Activated naive CD8-positive, alpha-beta T cell treated with anti-CD3 and anti-CD28 coated beads, Interleukin-2, amount 50 U/mL, for 24 hours (primary cell): ENCODE results near the gene ACP6.
"Not testable (repeated sequence)": the region's sequence is repeated elsewhere in the genome, so short reads cannot be mapped to it uniquely, and the experiment has no call there.

ENCODE experiments used
- ATAC-seq: fragments of 150-1000 bp; cut with Tn5 transposase; one replicate; pipeline ENCODE4 v1.10.0; 2021
- DNase-seq: peaks from one replicate; pipeline ENCODE4 v3.0.0; 2021
- H3K27ac Mint-ChIP-seq: one replicate; pipeline ENCODE4 v1.8.0; 2021; ENCODE audit warnings: mild to moderate bottlenecking, mixed read lengths
- H3K27me3 Mint-ChIP-seq: one replicate; pipeline ENCODE4 v1.8.0; 2021; ENCODE audit warnings: mixed read lengths
- H3K36me3 Mint-ChIP-seq: one replicate; pipeline ENCODE4 v1.8.0; 2021; ENCODE audit warnings: low read depth, mixed read lengths
- H3K4me1 Mint-ChIP-seq: one replicate; pipeline ENCODE4 v1.8.0; 2021; ENCODE audit warnings: mixed read lengths
- H3K4me3 Mint-ChIP-seq: one replicate; pipeline ENCODE4 v1.8.0; 2021; ENCODE audit warnings: mild to moderate bottlenecking, moderate library complexity, mixed read lengths
- H3K9me3 Mint-ChIP-seq: one replicate; pipeline ENCODE4 v1.8.0; 2021; ENCODE audit warnings: mixed read lengths

ACP6 gene

GRCh38 chr1:147670319-147671001, at the start of gene ACP6:
Gene ACP6, minus strand, starts transcription at chr1:147670524. Its CDS starts 476 bp downstream, at chr1:147670048.
- ATAC-seq (peak; percentile 99), DNase-seq (peak; percentile 87)
- Mint-ChIP-seq H3K4me3 (peak within 1 kb of the TSS; percentile 93), H3K27me3 (peaks cover 7% of the 10 kb centered on the region), H3K27ac (peak within 1 kb of the TSS; percentile 85), H3K9me3 (no peaks in the 10 kb centered on the region), H3K4me1 (peaks cover 21% of the 10 kb centered on the region), H3K36me3 (no peaks in the 10 kb centered on the region)

- Mint-ChIP-seq H3K27ac (no peak overlapping the region), H3K4me1 (no peaks in the 10 kb centered on the region), H3K4me3 (no peak overlapping the region), H3K27me3 (peaks cover 12% of the 10 kb centered on the region), H3K36me3 (no peaks in the 10 kb centered on the region), H3K9me3 (no peaks in the 10 kb centered on the region)
- DNase-seq, result no peak
- no peak for ATAC-seq
These were observed 49.4 kb upstream of the ACP6 start for GRCh38 chr1:147719711-147720225.

GRCh38 chr1:147719029-147719698, 48.8 kb upstream of the ACP6 start:
- Mint-ChIP-seq H3K27me3 (peaks cover 16% of the 10 kb centered on the region), H3K36me3 (no peaks in the 10 kb centered on the region), H3K9me3 (no peaks in the 10 kb centered on the region), H3K27ac (no peak overlapping the region), H3K4me1 (no peaks in the 10 kb centered on the region), H3K4me3 (no peak overlapping the region)
- DNase-seq (no peak), ATAC-seq (no peak)

- Mint-ChIP-seq H3K9me3 (no peaks in the 10 kb centered on the region), H3K27ac (no peak overlapping the region), H3K36me3 (no peaks in the 10 kb centered on the region), H3K4me3 (no peak overlapping the region), H3K27me3 (peaks cover 17% of the 10 kb centered on the region), H3K4me1 (no peaks in the 10 kb centered on the region)
- DNase-seq (no peak), ATAC-seq (no peak)
These were observed 47.4 kb upstream of the ACP6 start for GRCh38 chr1:147717706-147718097.

- Mint-ChIP-seq H3K36me3 (no peaks in the 10 kb centered on the region), H3K27ac (no peak overlapping the region), H3K4me3 (no peak overlapping the region), H3K4me1 (no peaks in the 10 kb centered on the region), H3K27me3 (peaks cover 17% of the 10 kb centered on the region), H3K9me3 (no peaks in the 10 kb centered on the region)
- no peak for ATAC-seq
- no peak for DNase-seq
These were observed 46.9 kb upstream of the ACP6 start for GRCh38 chr1:147717051-147717705.

GRCh38 chr1:147712605-147713004, 42.3 kb upstream of the ACP6 start:
- H3K9me3 Mint-ChIP-seq, result no peaks in the 10 kb centered on the region
- H3K4me3 Mint-ChIP-seq, result no peak overlapping the region
- no peaks in the 10 kb centered on the region for H3K36me3 Mint-ChIP-seq
- no peaks in the 10 kb centered on the region for H3K4me1 Mint-ChIP-seq
- H3K27ac Mint-ChIP-seq, result no peak overlapping the region
- peaks cover 18% of the 10 kb centered on the region for H3K27me3 Mint-ChIP-seq
- no peak for ATAC-seq
- no peak for DNase-seq

- Mint-ChIP-seq H3K4me3 (no peak overlapping the region), H3K27ac (no peak overlapping the region), H3K9me3 (no peaks in the 10 kb centered on the region), H3K27me3 (peaks cover 9% of the 10 kb centered on the region), H3K36me3 (no peaks in the 10 kb centered on the region), H3K4me1 (peaks cover 6% of the 10 kb centered on the region)
- peak; percentile 44 for DNase-seq
- ATAC-seq, result peak; percentile 89
These were observed 30.0 kb upstream of the ACP6 start for GRCh38 chr1:147700042-147701006.

- ATAC-seq, result no peak
- Mint-ChIP-seq H3K4me3 (no peak overlapping the region), H3K27ac (no peak overlapping the region), H3K9me3 (no peaks in the 10 kb centered on the region), H3K36me3 (no peaks in the 10 kb centered on the region), H3K27me3 (peaks cover 10% of the 10 kb centered on the region), H3K4me1 (peaks cover 6% of the 10 kb centered on the region)
- no peak for DNase-seq
These were observed 29.3 kb upstream of the ACP6 start for GRCh38 chr1:147699686-147700041.

- Mint-ChIP-seq H3K4me1 (no peaks in the 10 kb centered on the region), H3K27ac (no peak overlapping the region), H3K27me3 (peaks cover 8% of the 10 kb centered on the region), H3K36me3 (peaks cover 2% of the 10 kb centered on the region), H3K9me3 (peaks cover 36% of the 10 kb centered on the region), H3K4me3 (no peak overlapping the region)
- no peak for ATAC-seq
- no peak for DNase-seq
These were observed 12.9 kb upstream of the ACP6 start for GRCh38 chr1:147683163-147683763.

- DNase-seq, H3K27ac Mint-ChIP-seq, ATAC-seq, H3K36me3 Mint-ChIP-seq, H3K4me3 Mint-ChIP-seq, H3K27me3 Mint-ChIP-seq, H3K4me1 Mint-ChIP-seq: not testable (repeated sequence)
- H3K9me3 Mint-ChIP-seq, result peaks cover 37% of the 10 kb centered on the region
These were observed 10.4 kb upstream of the ACP6 start for GRCh38 chr1:147680608-147681235.

GRCh38 chr1:147677681-147678080, 7.4 kb upstream of the ACP6 start:
- H3K27ac Mint-ChIP-seq, ATAC-seq, H3K27me3 Mint-ChIP-seq, H3K4me3 Mint-ChIP-seq, H3K4me1 Mint-ChIP-seq, H3K36me3 Mint-ChIP-seq, DNase-seq: not testable (repeated sequence)
- H3K9me3 Mint-ChIP-seq, result peaks cover 20% of the 10 kb centered on the region

- Mint-ChIP-seq H3K9me3 (peaks cover 12% of the 10 kb centered on the region), H3K27ac (no peak overlapping the region), H3K4me3 (no peak overlapping the region), H3K36me3 (no peaks in the 10 kb centered on the region), H3K4me1 (no peaks in the 10 kb centered on the region), H3K27me3 (peaks cover 7% of the 10 kb centered on the region)
- no peak for DNase-seq
- ATAC-seq, result no peak
These were observed 6.2 kb upstream of the ACP6 start for GRCh38 chr1:147676311-147677085.

- no peak for DNase-seq
- no peaks in the 10 kb centered on the region for H3K36me3 Mint-ChIP-seq
- H3K27me3 Mint-ChIP-seq, result peaks cover 7% of the 10 kb centered on the region
- no peak for ATAC-seq
- H3K9me3 Mint-ChIP-seq, result peaks cover 5% of the 10 kb centered on the region
- no peak overlapping the region for H3K4me3 Mint-ChIP-seq
- no peak overlapping the region for H3K27ac Mint-ChIP-seq
- H3K4me1 Mint-ChIP-seq, result peaks cover 12% of the 10 kb centered on the region
These were observed 3.5 kb upstream of the ACP6 start for GRCh38 chr1:147673816-147674215.
